ENCODE measurements around the gene METTL8. TPM values are rescaled to one million over a fixed set of nuclear protein-coding genes. Genes with fewer than 3 reads are reported as not detected.

The METTL8 gene
- total RNA-seq, 1 experiment from 2014 or later, result 34.4 TPM

GRCh38 chr2:171402906-171403580 is 30.7 kb downstream of the METTL8 start:
- H3K4me2 ChIP-seq (ENCODE audit: low read length), result no peak overlapping the region
- no peaks in the 10 kb centered on the region for H4K20me1 ChIP-seq (ENCODE audit: insufficient read depth)
- TF ChIP-seq FOSL1 (IDR thresholded peaks at IDR 0.05; ENCODE audit: low read depth), result no peak
- TF ChIP-seq POLR2A (IDR thresholded peaks at IDR 0.05; ENCODE audit: borderline replicate concordance, extremely low read depth, insufficient read depth, insufficient read length), result no peak
- no peak for TF ChIP-seq JUND (IDR thresholded peaks at IDR 0.05)
- no peak for TF ChIP-seq ZFX (IDR thresholded peaks at IDR 0.05)
- TF ChIP-seq SP1 (IDR thresholded peaks at IDR 0.05; ENCODE audit: low read depth), result no peak
- no peak for TF ChIP-seq REST (IDR thresholded peaks at IDR 0.05; ENCODE audit: low read depth)
- TF ChIP-seq MAX (IDR thresholded peaks at IDR 0.05), result no peak
- no peak for TF ChIP-seq YY1 (IDR thresholded peaks at IDR 0.05; ENCODE audit: extremely low read depth, insufficient replicate concordance, low read depth, low read length)
- TF ChIP-seq RAD21 (IDR thresholded peaks at IDR 0.05; ENCODE audit: low read depth), result no peak
- TF ChIP-seq ZNF274 (IDR thresholded peaks at IDR 0.05; ENCODE audit: low read depth, low read length), result no peak
- TF ChIP-seq EGR1 (IDR thresholded peaks at IDR 0.05; ENCODE audit: low read depth), result no peak
- no peak for TF ChIP-seq ELF1 (IDR thresholded peaks at IDR 0.05; ENCODE audit: borderline replicate concordance, low read depth)
- TF ChIP-seq TCF7L2 (IDR thresholded peaks at IDR 0.05; ENCODE audit: borderline replicate concordance, extremely low read depth, insufficient read depth, insufficient read length), result no peak
- no peak for TF ChIP-seq SIN3A (IDR thresholded peaks at IDR 0.05; ENCODE audit: low read depth)
- H3K79me2 ChIP-seq (ENCODE audit: insufficient read depth, low read length), result peaks cover 81% of the 10 kb centered on the region
- H3K27ac ChIP-seq (ENCODE audit: low read depth, low read length), result no peak overlapping the region
- H3K9me3 ChIP-seq (ENCODE audit: control insufficient read depth in 1 of 2, insufficient read depth in 1 of 2, low read depth in 1 of 2, low read length in 2 of 2), result 0 out of 4 replicates have a peak, but pooled peaks cover 0 to 3% of the 10 kb centered on the region in 2 experiments
- no peak for ATAC-seq
- H3K9ac ChIP-seq (ENCODE audit: low read length), result no peak overlapping the region
- no TSS peak for BruUV-seq (replicated peaks)
- ChIA-PET CTCF (no interaction called here), RAD21 (ENCODE audit: low non-redundant PET in 1 of 2, low total read pairs in 2 of 2, uncharacterized antibody in 2 of 2, unreplicated experiment in 2 of 2) (no interaction called here), POLR2A (no interaction called here)
- no peaks in the 10 kb centered on the region for H3K9me2 ChIP-seq (ENCODE audit: insufficient read depth)
- H3K4me3 ChIP-seq (replicated peaks in 1 of 2; ENCODE audit: low read depth in 1 of 2, low read length in 2 of 2), result no peak overlapping the region
- H3K27me3 ChIP-seq (ENCODE audit: insufficient read depth, low read length), result no peaks in the 10 kb centered on the region
- intact Hi-C loops (cut with micrococcal nuclease), result no loop called here
- no peak for DNase-seq (ENCODE audit: low read depth, low spot score)
- peaks cover 0 to 17% of the 10 kb centered on the region in 2 experiments; a peak in 2 of 4 replicates for H3K4me1 ChIP-seq (ENCODE audit: control insufficient read depth in 1 of 2, insufficient read depth in 2 of 2, low read length in 2 of 2)
- H2AFZ ChIP-seq (ENCODE audit: low read depth, low read length, poor library complexity, severe bottlenecking), result no peak overlapping the region
- peaks cover 0 to 8% of the 10 kb centered on the region in 2 experiments; a peak in 1 of 4 replicates for H3K36me3 ChIP-seq (ENCODE audit: control insufficient read depth in 1 of 2, insufficient read depth in 2 of 2, low read length in 2 of 2)

Data from HCT116 (cell line).